ENCODE data around the gene SS18L1.

Gene SS18L1

GRCh38 chr20:62120990-62121775 lies 22.4 kb upstream of the SS18L1 start:
- DNase-seq: peak; percentile 52

GRCh38 chr20:62121776-62122653 lies 21.6 kb upstream of the SS18L1 start, which contains the start of gene LSM14B:
Gene LSM14B (plus strand): TSS chr20:62122475. CDS start chr20:62122667, 192 bp downstream.
- DNase-seq: peak; percentile 88

DNA sequence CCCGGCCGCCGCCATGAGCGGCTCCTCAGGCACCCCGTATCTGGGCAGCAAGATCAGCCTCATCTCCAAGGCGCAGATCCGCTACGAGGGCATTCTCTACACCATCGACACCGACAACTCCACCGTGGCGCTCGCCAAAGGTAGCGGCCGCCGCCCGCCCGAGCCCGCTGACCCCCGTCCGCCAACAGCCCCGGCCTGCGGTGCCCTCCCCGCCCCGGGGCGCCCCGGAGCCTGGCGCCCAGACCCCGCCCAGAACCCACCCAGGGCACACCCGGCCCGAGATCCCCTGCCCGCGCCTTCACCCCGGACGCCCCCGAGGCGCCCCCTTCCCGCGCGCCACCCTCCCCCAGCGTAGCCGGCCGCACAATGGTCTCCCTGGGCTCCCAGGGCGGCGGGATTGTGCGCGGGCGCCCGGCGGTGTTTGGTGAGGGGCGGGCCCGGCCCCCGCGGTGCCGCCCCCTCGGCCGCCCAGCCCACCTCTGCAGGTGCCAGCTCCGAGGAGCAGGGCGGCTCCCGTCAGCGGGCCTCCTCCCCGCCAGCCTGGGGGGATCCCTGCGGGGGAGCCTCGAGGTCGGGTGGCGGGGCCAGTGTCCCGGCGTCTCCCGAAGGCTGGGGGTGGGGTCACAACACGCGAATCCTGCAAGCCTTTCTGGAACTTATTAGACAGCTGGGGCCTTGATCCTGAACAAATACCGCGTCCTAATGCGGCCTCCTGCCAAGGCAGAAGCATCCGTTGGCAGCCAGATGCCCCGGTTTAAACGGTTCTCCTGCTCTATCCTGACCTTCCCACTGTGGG lies 20.7 kb upstream of the SS18L1 start:
- DNase-seq: no peak

DNA sequence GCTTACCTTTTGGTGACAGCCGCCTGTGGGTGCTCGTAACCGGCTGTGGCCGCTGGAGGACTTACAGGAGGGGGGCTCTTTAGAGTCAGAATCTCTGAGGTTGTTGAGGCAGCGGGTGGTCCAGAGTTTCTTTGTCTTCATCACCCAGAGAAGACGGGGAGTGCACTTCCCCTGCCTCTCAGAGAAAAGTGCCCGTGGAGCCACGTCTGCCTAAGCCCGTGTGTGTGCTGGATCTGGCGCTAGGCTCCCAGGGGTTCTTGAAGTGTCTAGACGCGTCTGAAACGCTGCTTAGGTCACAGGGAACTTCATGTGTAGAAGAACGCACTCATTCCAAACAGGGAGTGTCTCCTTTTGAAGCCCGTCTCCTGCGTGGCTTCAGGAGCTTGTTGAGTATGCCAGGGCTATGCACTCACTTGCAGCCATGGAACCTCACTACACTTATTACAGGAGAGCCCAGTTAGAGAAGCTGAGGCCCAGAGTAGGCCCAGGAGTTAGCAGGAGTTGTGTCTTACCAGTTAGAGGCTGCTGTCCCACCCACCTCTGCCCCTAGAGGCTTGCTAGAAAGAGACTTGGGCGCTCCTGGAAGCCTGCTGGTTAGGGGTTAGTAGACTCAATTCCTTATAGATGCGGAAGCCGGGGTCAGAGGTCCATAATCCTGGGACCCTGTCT lies 20.0 kb upstream of the SS18L1 start:
- peak; percentile 36 for DNase-seq

GRCh38 chr20:62126141-62126540 lies 17.4 kb upstream of the SS18L1 start:
- DNase-seq: no peak

- DNase-seq: no peak
Measured at GRCh38 chr20:62127799-62128198, 15.8 kb upstream of the SS18L1 start.

DNA sequence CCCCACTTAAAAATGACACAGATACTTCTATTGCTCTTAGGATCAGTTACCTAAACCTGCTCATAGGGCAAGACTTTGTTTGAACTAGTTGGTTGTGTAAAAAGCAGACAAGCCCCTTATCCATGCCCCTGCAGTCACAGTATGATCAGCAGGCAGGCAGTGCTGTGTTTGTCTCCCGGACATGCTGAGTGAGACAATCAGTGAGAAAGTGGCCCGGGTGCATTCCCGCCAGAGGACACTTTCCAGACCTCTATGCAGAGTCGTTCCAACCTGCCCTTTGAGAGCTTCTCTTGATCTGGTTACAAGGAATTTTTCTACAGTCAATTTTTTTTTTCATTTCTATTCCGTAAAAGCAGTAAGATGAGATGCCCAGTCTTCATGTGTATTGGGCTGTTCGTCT lies 15.1 kb upstream of the SS18L1 start:
- no peak for DNase-seq

GRCh38 chr20:62129731-62130531 lies 13.6 kb upstream of the SS18L1 start:
- no peak for DNase-seq

DNA sequence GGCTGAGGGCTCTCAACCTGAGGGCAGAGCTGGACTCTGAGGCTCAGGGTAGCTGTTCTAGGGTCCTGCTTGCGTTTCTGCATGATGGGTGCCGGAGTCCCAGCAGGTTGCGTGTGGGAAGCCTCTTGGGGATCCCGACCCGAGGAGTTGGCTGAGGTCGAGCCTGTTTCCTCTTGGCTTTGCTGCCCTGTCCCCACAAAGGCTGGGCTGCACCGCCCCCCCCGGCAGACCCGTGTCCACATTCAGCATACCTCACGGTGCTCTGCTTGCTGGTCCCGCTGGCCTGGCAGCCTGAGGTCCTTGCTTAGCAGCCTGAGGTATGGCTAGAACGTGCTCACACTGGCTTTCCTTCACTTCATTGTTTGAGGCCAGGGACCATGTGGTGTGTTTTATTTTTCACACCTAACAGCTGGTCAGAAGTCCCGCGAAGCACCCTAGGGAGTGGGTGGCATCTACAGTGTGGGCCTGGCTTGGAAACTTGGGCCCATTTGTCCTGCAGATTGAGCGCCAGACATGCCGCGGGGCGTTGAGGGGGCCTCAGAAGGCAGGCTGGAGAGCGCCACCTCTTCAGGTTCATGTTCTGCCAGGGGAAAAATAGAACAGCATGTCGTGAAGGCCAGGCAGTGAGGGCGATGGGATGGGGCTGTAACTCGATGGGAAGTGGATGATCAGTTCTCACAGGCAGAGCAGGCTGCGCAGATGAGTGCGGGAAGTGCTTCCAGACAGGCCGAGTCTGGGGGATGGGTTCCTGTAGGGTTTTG lies 11.8 kb upstream of the SS18L1 start:
- no peak for DNase-seq

GRCh38 chr20:62132421-62132820 lies 11.1 kb upstream of the SS18L1 start:
- DNase-seq: no peak

- DNase-seq: no peak
Measured at GRCh38 chr20:62133051-62133845, 10.3 kb upstream of the SS18L1 start.

- no peak for DNase-seq
Measured at GRCh38 chr20:62133864-62134263, 9.7 kb upstream of the SS18L1 start.

DNA sequence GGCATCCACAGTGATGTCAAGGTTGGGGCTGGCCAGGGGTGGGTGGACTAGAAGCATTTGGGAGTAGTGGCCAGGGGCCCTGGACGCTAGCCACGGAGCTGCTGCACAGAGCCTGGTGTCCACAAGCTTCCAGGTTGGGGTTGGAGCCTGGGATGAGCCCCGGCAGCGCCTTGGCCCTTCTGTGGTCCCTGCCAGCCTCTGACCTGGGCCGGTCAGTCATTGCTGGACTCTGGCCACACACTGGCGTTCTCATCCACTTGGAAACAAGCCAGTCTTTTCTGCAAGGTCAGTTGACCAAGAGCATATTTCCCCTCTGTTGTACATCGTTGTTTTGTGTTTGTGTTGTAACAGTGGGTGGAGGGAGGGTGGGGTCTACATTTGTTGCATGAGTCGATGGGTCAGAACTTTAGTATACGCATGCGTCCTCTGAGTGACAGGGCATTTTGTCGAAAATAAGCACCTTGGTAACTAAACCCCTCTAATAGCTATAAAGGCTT lies 8.8 kb upstream of the SS18L1 start:
- no peak for DNase-seq

DNA sequence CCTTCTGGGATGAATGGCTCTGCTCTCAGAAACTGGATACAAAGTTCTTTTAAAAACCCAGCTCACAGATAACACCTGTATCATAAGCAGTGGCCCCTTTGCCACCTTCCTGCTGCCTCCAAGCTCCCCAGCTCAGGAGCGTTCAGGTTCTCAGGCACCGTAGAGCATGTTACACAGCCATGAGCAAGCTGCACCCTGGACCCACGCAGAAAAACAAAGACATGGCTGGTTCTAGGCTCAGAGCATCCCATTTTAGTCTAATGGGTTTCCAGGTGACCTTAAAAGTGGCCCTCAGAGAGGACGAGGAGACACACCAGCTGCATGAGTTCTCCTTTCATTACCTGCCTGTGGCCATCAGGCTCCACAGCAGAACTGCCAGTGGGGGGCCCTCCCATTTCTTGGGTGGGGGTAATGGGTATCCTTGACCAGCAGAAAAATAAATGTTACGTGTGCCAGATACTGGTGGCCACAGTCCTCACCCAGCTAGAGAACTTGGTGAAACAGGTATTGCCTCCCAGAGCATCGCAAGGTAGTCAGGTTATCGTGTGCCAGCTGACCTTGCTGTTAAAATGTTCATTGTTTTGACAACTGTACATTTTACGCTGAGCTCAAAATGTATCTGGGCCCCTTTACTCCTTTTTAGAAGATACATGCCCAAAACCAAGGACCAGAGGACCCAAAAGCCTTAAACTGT lies 7.8 kb upstream of the SS18L1 start:
- DNase-seq: no peak

GRCh38 chr20:62136283-62137091 lies 7.1 kb upstream of the SS18L1 start:
- DNase-seq: peak; percentile 45

GRCh38 chr20:62137092-62137384 lies 6.5 kb upstream of the SS18L1 start:
- DNase-seq: no peak

DNA sequence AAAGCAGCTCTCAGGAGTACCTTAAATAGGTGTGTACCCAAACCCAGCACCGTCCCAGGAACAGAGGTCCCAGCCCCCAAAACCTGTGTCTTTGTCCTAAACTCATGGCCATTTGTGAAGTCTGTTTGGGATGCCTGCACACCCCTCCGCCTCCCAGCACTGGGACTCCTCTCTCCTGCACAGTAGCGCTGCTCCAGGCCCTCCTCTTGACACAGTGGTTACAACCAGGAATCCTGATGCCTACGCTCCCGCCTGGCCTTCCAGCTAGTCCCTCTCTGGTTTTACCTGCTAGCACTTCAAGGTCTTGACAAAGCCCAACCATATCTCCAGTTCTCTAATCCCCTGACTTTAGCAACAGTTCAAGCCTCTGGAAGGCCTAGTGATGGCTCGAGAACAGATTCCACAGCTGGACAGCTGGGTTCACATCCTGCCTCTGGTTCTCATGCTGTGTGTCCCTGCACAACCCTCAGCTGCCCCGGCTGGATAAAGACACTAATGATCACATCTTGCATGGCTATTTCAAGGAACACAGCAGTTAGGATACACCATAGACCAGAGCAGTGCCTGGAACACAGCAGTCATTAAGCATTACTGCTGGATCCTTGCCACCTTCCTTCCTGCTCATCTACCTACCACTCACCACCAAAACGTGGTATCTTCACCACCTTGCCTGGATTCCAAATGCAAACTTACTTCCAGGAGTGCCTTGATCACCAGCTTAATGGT lies 5.9 kb upstream of the SS18L1 start:
- DNase-seq: no peak

DNA sequence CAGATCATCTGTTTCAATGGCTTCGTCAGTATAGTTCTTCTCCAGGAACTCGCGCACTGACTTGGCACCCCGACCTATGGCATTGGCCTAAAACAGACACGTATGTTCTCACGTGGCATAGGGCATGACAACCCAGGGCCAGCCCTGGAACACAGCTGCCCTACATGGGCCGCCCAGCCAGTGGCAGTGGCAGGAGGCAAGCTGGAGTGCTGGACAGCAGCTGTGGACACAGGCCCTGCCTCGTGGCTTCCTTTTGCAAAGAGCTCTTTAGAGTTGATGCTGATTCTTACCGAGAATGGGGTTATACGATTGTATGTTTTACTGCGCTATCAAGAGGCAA lies 5.4 kb upstream of the SS18L1 start:
- no peak for DNase-seq
